ENCODE measurements around the gene MCOLN2.

MCOLN2 gene

DNA sequence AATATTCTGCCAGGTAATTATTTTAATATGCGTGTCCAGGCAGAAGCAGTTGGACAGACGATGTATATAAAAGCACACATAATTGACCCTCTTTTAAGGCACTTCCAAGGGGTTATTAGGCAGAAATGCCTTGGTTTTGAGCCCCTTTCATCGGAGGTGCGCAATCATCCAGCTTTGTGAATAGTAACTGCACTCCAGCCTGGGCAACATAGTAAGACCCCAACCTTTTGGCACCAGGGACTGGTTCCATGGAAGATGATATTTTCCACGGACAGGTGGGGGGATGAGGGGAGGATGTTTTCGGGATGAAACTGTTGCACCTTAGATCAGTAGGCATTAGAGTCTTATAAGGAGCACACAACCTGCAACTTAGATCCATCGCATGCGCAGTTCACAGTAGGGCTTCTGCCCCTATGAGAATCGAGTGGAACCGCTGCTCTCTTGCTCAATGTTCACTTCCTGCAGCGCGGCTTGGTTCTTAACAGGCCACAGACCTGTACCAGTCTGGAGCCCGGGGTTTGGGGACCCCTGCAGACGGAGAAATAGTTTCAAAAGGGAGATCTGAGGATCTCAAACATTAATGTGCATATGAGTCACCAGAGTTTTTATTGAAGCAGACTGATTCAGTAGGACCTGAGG is 1.8 kb upstream of the MCOLN2 start:
- TF ChIP-seq SCRT1 (tag by site-specific recombination; IDR thresholded peaks at IDR 0.05; ENCODE audit: borderline replicate concordance), result no peak
- peak; percentile 97 for TF ChIP-seq ZNF121 (tag by site-specific recombination; IDR thresholded peaks at IDR 0.05)
- H3K27ac ChIP-seq (ENCODE audit: extremely low read depth, low read depth, low read length), result no peak overlapping the region
- no peaks in the 10 kb centered on the region for H3K4me1 ChIP-seq (ENCODE audit: control insufficient read depth, insufficient read depth, low read length)
- H3K36me3 ChIP-seq (ENCODE audit: control insufficient read depth in 2 of 2, insufficient read depth in 1 of 2, low read length in 2 of 2), result no peaks in the 10 kb centered on the region
- H3K9me3 ChIP-seq (ENCODE audit: control insufficient read depth, insufficient read depth, low read depth, low read length), result no peaks in the 10 kb centered on the region
- no peak overlapping the region for H3K4me3 ChIP-seq (ENCODE audit: low read depth, low read length)
- CTCF ChIA-PET, result no interaction called here
- POLR2A ChIA-PET, result no interaction called here

DNA sequence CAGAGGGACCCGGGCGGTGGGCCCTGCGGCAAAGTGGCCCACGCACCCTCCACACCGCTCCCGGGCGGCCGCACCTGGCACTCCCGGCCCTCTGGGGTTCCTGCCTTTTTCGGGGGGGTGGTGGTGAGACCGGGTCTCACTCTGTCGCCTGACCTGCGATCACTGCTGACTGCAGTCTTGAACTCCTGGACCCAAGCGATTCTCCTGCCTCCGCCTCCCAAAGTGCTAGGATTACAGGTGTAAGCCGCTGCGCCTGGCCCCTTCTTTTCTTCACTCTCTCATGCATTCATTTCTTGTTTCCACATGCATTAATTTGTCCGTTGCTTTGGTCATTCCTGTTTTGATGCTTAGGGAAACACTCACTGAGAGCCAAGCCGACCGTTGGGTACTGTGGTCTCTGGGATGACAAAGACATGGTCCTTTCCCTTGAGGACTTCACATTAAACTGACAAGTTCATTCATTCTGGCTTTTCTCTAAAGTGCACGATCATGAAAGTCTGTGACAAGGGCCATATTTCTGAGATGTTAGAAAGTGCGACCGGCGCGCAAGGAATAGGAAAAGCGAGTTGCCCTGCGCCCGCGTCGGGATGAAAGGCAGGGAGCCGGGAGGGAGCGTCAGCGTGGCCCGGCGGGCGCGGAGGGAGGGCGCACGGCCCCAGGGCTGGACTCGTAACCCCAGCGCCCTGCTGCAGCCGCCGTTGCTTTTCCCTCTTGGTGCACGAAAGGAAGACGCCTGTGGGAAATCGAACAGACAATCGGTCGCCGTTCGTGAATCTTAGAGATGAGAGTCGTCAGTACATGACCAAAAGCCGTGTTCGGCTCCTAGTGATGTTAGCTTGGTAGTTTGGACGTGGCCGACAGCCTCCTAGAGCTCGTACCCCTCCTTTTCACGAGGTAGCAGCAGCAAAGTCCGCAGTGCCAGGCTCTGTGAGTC is 1.0 kb upstream of the MCOLN2 start:
- Histone ChIP-seq H3K9me3 (ENCODE audit: control insufficient read depth, insufficient read depth, low read depth, low read length) (no peaks in the 10 kb centered on the region), H3K36me3 (ENCODE audit: control insufficient read depth in 2 of 2, insufficient read depth in 1 of 2, low read length in 2 of 2) (no peaks in the 10 kb centered on the region), H3K4me3 (ENCODE audit: low read depth, low read length) (peak overlapping the region; percentile 59), H3K4me1 (ENCODE audit: control insufficient read depth, insufficient read depth, low read length) (no peaks in the 10 kb centered on the region), H3K27ac (ENCODE audit: extremely low read depth, low read depth, low read length) (no peak overlapping the region; the same call in 1 of the 2 replicates)
- no peak for TF ChIP-seq ZNF10 (tag by site-specific recombination; IDR thresholded peaks at IDR 0.05)
- 0 out of 2 replicates have a peak, but pooled peaks have one; percentile 2 for TF ChIP-seq ZBTB10 (tag by site-specific recombination; IDR thresholded peaks at IDR 0.05)
- ChIA-PET CTCF (no interaction called here), POLR2A (interaction anchor here (1.5 kb wide), 1 partner anchor 278 kb away, joined by 5 read pairs; the partner anchor contains the start of gene BCL10)

GRCh38 chr1:84995484-84996334 is 1.2 kb downstream of the MCOLN2 start:
- no peak overlapping the region for H3K4me3 ChIP-seq (ENCODE audit: low read depth, low read length)
- H3K27ac ChIP-seq (ENCODE audit: extremely low read depth, low read depth, low read length), result no peak overlapping the region
- no peaks in the 10 kb centered on the region for H3K4me1 ChIP-seq (ENCODE audit: control insufficient read depth, insufficient read depth, low read length)
- no peaks in the 10 kb centered on the region for H3K9me3 ChIP-seq (ENCODE audit: control insufficient read depth, insufficient read depth, low read depth, low read length)
- POLR2A ChIA-PET, result interaction anchor here (1.5 kb wide), 1 partner anchor 281 kb away, joined by 5 read pairs; the partner anchor contains the start of gene BCL10
- TF ChIP-seq PRDM1 (tag by site-specific recombination; IDR thresholded peaks at IDR 0.05) (peak; percentile 49), ZNF558 (tag by site-specific recombination; IDR thresholded peaks at IDR 0.05) (no peak), ZNF660 (tag by site-specific recombination; IDR thresholded peaks at IDR 0.05) (0 out of 2 replicates have a peak, but pooled peaks have one; percentile 15)
- CTCF ChIA-PET, result interaction anchor here (0.6 to 1.8 kb wide), 3 partner anchors 49 to 51 kb away, joined by 3 to 4 read pairs (median 4); no protein-coding TSS in a partner anchor
- no peaks in the 10 kb centered on the region for H3K36me3 ChIP-seq (ENCODE audit: control insufficient read depth in 2 of 2, insufficient read depth in 1 of 2, low read length in 2 of 2)

- no peak overlapping the region for H3K4me3 ChIP-seq (ENCODE audit: low read depth, low read length)
- ChIA-PET POLR2A (no interaction called here), CTCF (interaction anchor here (0.5 to 0.6 kb wide), 2 partner anchors 10 to 12 kb away, joined by 3 to 4 read pairs; no protein-coding TSS in a partner anchor)
- no peaks in the 10 kb centered on the region for H3K4me1 ChIP-seq (ENCODE audit: control insufficient read depth, insufficient read depth, low read length)
- H3K9me3 ChIP-seq (ENCODE audit: control insufficient read depth, insufficient read depth, low read depth, low read length), result no peaks in the 10 kb centered on the region
- no peaks in the 10 kb centered on the region for H3K36me3 ChIP-seq (ENCODE audit: control insufficient read depth in 2 of 2, insufficient read depth in 1 of 2, low read length in 2 of 2)
- TF ChIP-seq INSM2 (tag by site-specific recombination; IDR thresholded peaks at IDR 0.05), result no peak
- no peak for TF ChIP-seq MEIS1 (CRISPR knock-in tag; IDR thresholded peaks at IDR 0.05; ENCODE audit: borderline replicate concordance)
- no peak for TF ChIP-seq ZIC2 (tag by site-specific recombination; IDR thresholded peaks at IDR 0.05)
- no peak for TF ChIP-seq ZFHX2 (tag by site-specific recombination; conservative IDR thresholded peaks at IDR 0.05)
- no peak for TF ChIP-seq PRDM10 (tag by site-specific recombination; IDR thresholded peaks at IDR 0.05)
- no peak overlapping the region for H3K27ac ChIP-seq (ENCODE audit: extremely low read depth, low read depth, low read length)
These were observed 5.6 kb downstream of the MCOLN2 start for GRCh38 chr1:84991097-84991920.

Data from HEK293 (cell line).